ENCODE measurements around the gene PRSS21.

- no peak for TF ChIP-seq USF1 (IDR thresholded peaks at IDR 0.05)
- no peak for TF ChIP-seq EP300 (IDR thresholded peaks at IDR 0.05; ENCODE audit: borderline replicate concordance)
- no peak for TF ChIP-seq CEBPB (IDR thresholded peaks at IDR 0.05)
- no peak for TF ChIP-seq EGR1 (IDR thresholded peaks at IDR 0.05)
- no peak for TF ChIP-seq ZBTB7A (IDR thresholded peaks at IDR 0.05; ENCODE audit: low read depth)
- no peak for TF ChIP-seq TEAD4 (IDR thresholded peaks at IDR 0.05)
- TF ChIP-seq MAX (IDR thresholded peaks at IDR 0.05), result no peak
- no peak for TF ChIP-seq RAD21 (IDR thresholded peaks at IDR 0.05; ENCODE audit: low read depth)
- no peak for TF ChIP-seq TAF1 (IDR thresholded peaks at IDR 0.05; ENCODE audit: low read depth)
- no peak for TF ChIP-seq REST (IDR thresholded peaks at IDR 0.05; ENCODE audit: low read depth)
- no peak for TF ChIP-seq NFIC (IDR thresholded peaks at IDR 0.05)
- no peak for TF ChIP-seq YY1 (IDR thresholded peaks at IDR 0.05; ENCODE audit: low read depth)
- no peak for TF ChIP-seq TCF12 (IDR thresholded peaks at IDR 0.05; ENCODE audit: low read depth)
These were observed 26.5 kb downstream of the PRSS21 start for GRCh38 chr16:2843526-2843925.
